Measurements from ENCODE around the gene ZNF573.
"Not testable (repeated sequence)": the region's sequence is repeated elsewhere in the genome, so short reads cannot be mapped to it uniquely, and the experiment has no call there.

The ZNF573 gene

DNA sequence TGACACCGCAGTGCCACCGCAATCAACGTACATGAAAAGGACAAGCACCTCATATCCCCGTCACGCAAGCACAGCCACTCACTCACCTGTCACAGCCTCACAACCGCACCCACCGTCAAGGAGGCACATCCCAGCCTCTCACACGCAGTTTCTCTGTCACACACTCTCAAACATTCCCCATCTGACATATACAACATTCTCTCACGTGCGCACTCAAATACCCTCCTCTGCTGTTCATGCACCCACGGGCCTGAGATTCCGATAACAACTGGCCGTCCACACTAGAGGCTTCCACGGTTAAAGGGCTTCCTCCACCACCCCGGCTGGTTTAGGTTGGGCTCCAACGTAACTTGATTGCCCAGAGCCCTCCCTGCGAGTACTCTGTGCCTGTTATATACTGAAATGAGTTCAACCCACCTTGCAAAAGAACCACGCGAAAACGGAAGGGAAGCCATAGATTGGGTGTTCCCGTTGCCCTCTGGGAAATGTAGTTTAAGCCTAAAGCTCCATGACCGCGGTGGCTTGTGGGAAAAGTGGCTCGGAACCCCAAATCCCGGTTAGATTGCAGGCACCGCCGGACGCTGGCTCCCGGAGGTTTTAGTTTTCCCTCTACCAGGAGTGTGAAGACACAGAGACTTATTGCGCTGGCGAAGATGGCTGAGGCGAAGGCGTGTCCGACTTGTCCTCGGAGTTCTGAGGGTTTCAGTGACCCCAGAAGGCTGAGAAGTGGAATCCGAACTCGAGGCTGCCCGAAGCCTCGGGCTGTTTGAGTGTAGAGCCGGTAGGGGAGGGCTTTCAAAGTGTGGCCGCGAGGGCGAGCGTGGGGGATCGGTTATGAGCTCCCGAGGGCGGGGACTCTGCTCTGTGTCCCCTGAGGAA is at the start of gene ZNF573:
TSS of gene ZNF573 (minus strand) at position 460 of the 879 bp plus-strand sequence. CDS start 5,857 bp downstream, outside the sequence.
- peak; percentile 88 to 90 for DNase-seq

DNA sequence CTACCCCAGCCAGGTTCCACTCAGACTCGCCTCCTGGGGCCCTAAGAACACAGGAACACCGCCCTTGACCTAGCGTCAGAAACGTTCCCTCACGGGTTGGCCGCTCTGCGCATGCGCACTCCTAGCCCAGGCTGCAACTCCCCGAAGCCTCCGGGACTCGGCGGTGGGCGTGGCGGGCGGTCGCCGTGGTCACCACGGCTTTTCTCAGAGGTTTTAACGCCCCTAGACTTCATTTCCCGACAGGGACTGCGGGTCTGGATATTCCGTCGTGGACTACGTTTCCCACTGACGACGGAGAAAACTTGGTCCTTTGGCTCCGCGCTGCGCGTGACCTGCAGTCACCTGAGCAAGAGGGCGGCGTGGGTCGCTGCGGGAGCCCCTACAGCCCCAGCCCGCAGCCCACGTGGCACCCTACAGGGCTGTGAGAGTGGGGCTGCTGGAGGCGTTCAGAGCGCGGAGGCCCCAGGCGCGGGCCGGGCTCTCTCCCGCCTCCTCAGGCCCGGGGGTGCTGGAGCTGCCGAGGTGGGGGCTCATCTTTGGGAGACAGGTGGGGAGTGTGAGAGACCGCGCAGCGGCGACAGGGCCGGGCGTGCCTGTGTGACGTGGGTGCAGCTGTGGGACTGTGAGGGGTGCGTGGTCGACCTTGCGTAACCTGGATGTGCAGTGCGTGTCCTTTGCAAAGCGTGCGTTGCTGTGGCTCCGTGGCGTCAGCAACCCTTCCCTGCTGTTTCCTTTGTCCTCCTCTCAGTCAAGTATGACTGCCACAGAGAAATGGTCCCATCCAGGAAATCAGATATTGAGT is 38.0 kb upstream of the ZNF573 start:
- DNase-seq = peak; percentile 47 to 66

DNA sequence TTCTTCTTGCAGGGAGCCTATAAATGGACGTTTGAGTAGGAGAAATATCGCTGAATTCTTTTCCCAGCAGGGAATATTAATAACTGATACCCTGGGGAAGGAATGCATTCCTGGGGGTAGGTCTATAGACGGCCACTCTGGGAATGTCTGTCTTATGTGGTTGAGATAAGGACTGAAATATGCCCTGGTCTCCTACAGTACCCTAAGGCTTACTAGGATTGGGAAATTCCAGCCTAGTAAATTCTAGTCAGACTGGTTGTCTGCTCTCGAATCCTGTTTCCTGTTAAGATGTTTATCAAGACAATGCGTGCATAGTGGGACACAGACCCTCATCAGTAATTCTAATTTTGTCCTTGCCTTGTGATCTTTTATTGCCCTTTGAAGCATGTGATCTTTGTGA is 36.2 kb upstream of the ZNF573 start:
- not testable (repeated sequence) for DNase-seq

DNA sequence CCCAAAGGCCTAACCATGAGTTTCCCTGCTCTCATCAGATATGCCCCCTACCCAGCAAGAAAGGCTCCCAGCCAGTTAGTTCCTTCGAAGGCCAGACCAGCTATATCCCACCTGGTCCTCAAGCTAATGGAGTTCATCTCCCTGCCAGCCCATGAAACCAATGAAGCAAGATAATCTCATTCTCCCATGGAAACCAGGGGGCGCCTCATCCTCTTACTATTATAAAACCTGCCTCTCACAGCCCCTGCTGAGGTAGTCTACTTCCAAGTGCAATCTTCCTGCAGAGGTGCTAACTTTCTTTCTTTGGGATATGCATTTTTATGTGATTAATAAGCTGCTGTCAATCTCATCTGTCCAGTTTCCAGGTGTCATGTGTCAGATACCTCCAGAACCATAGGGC is 34.0 kb upstream of the ZNF573 start:
- DNase-seq = no peak

DNA sequence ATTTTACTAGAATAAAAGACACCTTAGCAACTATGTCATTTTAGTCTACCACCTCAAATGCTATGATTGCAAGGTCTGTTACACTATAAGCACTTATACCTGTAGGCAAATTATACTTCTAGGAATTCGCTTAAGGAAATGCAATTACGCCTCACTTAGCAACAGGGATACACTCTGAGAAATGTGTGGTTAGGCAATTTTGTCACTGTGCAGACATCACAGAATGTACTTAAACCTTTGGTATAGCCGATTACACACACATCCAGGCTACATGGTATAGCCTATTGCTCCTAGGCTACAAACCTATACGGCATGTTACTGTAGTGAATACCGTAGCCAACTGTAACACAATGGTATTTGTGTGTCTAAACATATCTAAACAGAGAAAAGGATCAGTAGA is 30.0 kb upstream of the ZNF573 start:
- no peak for DNase-seq

DNA sequence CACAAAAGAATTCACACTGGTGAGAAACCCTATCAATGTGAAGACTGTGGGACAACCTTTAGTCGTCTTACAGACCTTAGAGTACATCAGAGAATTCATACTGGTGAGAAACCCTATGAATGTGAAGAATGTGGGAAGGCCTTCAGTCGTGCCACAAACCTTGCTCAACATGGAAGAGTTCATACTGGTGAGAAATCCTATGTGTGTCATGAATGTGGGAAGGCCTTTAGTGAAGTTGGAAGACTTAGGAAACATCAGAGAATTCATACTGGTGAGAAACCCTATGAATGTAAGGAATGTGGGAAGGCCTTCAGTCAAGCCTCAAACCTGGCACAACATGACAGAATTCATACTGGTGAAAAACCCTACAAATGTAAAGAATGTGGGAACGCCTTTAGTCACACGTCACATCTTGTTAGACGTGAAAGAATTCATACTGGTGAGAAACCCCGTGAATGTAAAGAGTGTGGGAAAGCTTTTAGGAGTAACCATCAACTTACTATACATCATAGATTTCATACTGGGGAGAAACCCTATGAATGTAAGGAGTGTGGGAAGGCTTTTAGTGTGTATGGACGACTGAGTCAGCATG is 24.0 kb upstream of the ZNF573 start:
- DNase-seq = no peak

DNA sequence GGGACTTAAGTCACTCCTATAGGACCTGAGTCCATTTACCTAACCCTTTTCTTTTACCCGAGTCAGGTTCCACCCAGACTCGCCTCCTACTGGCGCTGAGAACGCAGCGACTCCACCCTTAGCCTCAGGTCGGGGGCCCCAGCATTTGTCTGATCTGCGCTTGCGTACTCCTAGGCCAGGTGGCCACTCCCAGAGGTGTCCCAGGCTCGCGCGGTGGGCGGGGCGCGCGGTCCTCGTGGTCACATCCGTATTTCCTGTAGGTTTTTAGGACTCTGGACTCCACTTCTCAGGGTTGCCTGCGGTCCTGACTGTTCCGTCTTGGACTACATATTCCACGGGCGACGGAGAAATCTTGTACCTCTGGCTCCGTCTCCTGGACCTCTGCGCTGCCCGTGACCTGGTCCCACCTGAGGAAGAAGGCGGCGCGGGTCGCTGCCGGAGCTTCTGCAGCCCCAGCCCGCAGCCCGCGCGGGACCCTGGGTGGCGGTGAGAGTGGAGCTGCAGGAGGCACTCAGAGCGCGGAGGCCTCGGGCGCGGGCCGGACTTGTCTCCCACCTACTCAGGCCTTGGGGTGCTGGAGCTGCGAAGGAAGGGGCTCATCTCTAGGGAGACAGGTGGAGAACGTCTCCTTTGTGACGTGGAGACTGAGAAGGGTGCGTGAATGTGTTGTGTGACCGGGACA is 11.0 kb upstream of the ZNF573 start:
- DNase-seq = no peak

DNA sequence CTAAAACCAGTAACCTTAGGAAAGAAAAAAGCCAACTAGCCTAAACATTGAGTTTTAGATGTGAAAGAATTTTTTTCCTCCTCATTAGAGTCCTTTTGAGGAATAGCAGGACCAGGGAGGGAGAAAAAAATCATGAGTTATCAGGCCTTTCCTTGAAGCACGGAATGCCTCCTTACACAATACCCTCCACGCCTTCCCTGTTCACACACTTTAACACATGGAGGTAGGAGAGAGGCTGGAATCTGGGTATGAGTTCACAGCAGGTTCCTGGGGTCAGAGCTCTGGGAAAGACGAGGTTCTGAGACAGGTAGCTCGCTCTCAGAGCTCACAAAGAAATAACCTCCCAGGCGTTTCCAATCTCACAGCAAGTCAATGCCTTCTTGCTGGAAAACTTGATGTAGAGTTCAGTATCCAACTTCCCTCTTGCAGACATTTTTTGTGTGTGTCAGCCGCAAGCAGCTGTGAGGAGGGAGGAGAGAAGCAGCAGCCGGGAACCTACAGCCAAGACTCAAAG is 716 bp downstream of the ZNF573 start:
- DNase-seq = peak in 1 of 2 donors; percentile 0

DNA sequence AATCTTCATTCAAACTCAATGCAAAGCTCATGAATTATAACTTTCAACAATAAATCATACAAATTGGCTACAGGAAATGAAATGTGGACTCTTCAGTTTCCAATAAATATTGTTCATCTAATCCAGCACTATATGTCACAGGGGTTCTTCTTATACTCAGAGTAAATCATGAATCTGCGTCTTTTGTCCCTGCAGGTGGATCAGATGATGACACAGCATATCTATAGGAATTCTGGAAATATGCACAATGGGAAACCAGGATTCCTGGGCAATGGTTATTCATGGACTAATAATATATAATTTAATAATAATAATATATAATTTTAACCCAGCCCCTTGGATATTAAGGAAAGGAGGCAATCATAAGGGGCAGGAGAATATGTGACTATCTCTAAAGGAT is 8.4 kb downstream of the ZNF573 start:
- no peak for DNase-seq

DNA sequence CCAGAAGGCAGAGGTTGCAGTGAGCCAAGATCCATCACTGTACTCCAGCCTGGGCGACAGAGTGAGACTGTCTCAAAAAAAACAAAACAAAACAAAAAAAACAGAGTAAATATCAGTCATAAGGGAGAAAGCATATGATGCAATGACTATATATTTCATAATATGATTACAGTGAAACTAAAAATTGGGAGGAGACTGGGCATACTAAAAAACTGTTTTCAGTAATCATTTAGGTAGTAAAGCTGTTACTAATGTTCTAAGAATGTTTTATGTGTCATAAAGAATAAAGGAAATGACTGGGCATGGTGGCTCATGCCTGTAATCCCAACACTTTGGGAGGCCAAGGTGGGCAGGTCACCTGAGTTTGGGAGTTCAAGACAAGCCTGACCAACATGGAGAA is 15.9 kb downstream of the ZNF573 start:
- DNase-seq = no peak

DNA sequence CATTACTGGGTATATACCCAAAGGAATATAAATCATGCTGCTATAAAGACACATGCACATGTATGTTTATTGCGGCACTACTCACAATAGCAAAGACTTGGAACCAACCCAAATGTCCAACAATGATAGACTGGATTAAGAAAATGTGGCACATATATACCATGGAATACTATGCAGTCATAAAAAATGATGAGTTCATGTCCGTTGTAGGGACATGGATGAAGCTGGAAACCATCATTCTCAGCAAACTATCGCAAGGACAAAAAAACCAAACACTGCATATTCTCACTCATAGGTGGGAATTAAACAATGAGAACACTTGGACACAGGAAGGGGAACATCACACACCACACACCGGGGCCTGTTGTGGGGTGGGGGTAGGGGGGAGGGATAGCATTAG is 21.7 kb downstream of the ZNF573 start:
- DNase-seq = not testable (repeated sequence)

DNA sequence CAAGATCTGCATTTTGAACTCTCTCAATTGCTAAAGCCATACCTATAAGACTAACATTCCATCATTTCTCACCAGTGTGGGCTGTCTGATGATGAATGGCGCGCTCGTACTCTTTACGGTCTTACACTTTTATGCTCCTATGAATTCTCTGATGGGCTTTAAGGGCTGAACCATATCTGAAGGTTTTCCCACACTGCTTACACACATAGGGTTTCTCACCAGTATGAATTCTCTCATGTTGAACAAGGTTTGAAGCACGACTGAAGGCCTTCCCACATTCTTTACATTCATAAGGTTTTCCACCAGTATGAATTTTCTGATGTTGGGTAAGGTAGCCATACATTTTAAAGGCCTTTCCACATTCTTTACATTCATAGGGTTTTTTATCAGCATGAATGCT is 41.0 kb downstream of the ZNF573 start:
- DNase-seq = no peak

DNA sequence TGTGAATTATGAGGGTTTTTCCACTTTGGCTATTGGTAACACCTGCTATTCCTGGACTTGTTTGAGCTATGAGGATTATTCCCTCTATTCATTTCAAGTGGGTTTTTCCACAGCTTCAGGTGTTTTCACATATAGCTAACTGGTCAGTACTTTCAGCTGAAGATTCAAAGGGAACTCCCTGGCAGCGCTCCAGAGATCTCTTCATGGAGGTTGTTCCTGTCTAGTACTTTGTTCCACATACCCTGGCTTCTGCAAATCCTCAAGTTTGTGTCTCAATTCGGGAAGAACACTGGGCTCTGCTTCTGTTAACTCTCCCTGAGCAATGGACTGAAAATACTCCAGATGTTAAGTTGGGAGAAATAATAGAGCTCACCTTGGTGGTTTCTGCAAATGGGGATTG is 54.2 kb downstream of the ZNF573 start:
- no peak for DNase-seq

DNA sequence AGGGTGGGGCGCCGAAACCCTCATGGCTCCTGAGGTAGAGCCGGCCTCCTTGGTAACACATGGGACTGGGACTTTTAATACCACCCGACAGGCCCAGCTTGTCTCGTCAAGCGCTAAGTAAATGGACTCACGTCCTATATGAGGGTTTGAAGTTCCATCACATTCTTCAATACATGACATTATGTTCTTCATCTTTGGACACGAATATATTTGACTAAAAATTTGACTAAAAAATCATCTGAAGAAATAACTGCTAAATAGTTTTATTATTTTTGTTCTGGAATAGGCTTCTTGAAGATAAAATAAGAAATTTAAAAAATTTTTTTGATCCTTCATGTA is 59.5 kb downstream of the ZNF573 start:
- no peak for DNase-seq

DNA sequence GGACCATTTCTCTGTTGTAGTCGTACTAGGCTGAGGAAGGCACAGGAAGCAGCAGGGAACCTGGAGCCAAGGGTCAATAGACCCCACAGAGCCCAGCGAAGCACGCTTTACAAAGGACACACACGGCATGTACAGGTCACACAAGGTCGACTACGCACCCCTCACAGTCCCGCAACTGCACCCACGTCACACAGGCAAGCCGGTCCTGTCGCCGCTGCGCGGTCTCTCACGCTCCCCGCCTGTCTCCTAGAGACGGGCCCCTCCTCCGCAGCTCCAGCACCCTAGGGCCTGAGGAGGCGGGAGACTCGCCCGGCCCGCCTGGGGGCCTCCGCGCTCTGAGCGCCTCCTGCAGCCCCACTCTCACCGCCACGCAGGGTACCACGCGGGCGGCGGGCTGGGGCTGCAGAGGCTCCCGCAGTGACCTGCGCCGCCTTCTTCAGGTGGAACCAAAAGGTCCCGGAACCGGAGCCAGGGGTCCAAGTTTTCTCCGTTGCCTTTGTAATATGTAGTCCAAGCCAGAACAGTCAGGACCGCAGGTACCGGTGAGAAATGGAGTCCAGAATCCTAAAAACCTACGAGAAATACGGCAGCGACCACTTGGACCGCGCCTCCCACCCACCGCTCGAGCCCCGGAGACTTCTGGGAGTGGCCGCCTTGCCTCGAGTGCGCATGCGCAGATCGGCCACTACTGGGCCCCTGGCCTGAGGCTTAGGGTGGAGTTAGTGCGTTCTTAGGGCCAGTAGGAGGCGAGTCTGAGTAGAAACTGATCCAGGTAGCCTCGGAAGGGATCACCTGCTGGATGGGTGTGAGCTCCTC is 60.1 kb downstream of the ZNF573 start, which contains the start of gene ZNF607:
TSS of gene ZNF607 (minus strand) at position 651 of the 816 bp plus-strand sequence. CDS start 8,143 bp downstream, outside the sequence.
- DNase-seq = peak; percentile 89 to 90

DNA sequence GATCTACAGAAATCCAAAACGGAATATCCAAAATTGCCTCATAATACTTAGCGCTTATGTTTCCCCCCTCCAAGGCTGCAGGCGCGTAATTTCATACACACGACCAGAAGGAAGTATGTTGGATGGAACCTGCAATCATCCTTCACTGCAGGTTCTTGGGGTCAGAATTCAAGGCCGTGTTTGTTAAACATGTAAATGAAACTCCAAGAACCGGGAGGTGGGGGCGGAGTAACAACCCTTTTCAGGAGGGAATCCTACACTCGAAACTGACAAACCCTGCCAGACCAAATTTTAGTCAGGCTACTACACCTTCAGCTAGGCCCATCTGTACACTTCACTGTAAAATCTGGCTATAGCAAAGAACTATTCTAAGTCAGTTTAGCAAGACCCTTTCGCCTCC is 61.1 kb downstream of the ZNF573 start:
- DNase-seq = peak in 1 of 2 donors; percentile 0

DNA sequence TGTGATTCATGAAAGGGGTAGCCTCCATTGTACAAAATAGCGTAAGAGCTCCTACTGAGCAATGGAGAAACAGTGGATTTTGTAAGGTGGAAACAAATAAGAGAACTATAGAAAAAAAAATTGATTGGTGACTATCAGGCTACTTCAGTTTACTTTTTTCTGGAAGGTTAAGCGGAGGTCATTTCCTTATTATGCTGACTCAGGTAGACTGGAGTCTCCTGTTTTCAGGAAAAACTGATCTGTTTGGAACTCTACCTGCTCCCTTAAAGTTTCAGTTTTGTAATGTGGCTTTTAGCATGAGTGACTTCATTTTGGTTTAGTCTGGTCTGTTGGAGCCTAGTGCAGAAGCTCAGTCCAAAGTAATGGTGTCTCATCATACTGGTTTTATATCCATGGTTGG is 63.2 kb downstream of the ZNF573 start:
- no peak for DNase-seq

DNA sequence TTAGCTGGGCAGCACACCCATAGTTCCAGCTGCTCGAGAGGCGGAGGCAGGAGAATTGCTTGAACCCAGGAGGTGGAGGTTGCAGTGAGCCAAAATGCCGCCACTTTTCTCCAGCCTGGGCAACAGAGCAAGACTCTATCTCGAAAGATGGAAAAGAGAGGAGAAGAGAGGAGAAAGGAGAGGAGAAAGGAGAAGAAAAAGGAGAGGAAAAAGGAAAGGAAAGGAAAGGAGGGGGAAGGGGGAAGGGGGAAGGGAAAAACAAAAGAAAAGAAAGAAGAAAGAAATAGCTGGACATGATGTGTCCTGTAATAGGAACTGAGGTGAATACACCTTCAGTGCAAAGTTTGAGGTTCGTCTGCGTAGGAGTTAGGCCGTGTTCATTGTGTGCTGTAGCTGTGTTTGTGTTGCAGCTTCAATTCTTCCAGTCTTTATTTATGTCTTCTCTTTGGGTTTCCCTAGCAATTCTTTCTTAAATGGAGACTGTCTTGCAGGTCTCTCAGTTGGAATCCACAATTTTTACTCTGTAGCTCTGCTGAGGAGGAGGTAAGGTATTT is 73.3 kb downstream of the ZNF573 start:
- DNase-seq = no peak

DNA sequence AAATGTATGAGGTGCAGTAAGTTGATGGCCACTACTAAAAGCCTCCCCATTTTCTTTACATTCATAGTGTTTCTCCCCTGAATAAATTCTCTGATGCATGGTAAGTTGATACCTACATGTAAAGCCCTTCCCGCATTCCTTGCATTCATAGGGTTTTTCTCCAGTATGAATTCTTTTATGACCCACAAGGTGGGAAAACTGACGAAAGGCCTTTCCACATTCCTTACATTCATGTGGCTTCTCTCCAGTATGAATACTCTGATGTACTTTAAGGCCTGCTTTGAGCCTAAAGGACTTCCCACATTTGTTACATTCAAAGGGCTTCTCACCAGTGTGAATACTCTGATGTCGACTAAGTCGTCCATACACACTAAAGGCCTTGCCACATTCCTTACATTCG is 80.3 kb downstream of the ZNF573 start:
- no peak for DNase-seq

DNA sequence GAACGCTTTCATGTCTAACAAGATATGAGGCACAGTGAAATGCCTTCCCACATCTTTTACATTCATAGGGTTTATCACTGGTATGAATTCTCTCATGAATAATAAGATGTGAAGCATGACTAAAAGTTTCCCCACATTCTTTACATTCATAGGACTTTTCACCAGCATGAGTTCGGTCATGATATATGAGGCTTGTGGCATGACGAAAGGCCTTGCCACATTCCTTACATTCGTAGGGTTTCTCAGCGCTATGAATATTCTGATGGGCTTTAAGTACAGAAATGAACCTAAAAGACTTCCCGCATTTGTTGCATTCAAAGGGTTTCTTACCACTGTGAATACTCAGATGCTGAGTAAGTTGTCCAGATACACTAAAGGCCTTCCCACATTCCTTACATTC is 81.2 kb downstream of the ZNF573 start:
- no peak for DNase-seq

DNA sequence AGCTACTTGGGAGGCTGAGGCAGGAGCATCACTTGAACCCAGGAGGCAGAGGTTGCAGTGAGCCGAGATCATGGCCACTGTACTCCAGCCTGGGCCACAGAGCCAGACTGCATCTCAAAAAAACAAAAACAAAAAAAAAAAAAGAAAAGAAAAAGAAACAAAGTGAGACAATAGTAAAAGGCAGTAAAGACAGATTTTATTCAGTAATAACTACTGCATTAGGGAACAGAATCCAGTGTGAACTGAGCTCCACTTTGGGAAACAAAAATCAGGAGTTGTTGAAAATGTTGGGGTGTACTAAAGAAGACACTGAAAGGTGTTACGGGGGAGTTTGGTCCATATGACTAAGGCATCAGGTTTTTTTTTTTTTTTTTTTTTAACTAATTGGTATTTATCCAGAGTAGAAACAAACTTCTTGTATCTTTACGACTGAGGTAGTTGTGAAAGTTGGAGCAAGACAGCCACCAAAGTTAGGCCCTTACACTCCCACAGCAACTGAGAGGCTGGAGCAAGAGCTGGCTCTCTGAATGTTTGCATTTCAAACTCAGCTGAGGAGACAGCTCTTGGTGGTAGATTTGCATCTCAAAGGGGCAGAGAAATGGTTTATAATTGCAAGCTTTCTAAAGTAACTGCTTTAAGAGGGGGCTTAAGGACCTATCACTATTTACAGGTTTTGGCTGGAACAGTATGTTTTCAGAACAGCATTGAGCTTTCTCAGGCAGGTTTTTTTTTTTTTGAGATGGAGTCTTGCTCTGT is 84.1 kb downstream of the ZNF573 start:
- no peak for DNase-seq
